AG09319 (cell line): ENCODE measurements around the gene BUD13.
A peak's percentile ranks its signal among the peaks of the same experiment; 100 is the strongest.

ENCODE experiments used
- DNase-seq: peaks from one replicate; pipeline ENCODE4 v3.0.0-alpha.2; 2010; ENCODE audit warnings: low read depth; ENCODE audit errors: extremely low read depth
- CTCF ChIP-seq: IDR thresholded peaks from 2 replicates; pipeline ENCODE4 v1.5.1; 2011; ENCODE audit warnings: low read depth, mild to moderate bottlenecking, inconsistent platforms, low read length, moderate library complexity

BUD13 gene

GRCh38 chr11:116792144-116792868 is 19.5 kb upstream of the BUD13 start:
- no peak for DNase-seq
- no peak for TF ChIP-seq CTCF

- no peak for TF ChIP-seq CTCF
- no peak for DNase-seq
These were observed 19.0 kb upstream of the BUD13 start, which contains the start of gene APOA5 for GRCh38 chr11:116791813-116792143. Gene APOA5, minus strand, starts transcription at chr11:116791879. Its CDS starts 19 bp downstream, at chr11:116791860.

GRCh38 chr11:116791002-116791812 is 18.4 kb upstream of the BUD13 start:
- TF ChIP-seq CTCF, result peak; percentile 93

GRCh38 chr11:116790167-116791001 is 17.6 kb upstream of the BUD13 start:
- TF ChIP-seq CTCF, result no peak

More at GRCh38 chr11:116791002-116791812, 18.4 kb upstream of the BUD13 start:
- peak; percentile 20 for DNase-seq

GRCh38 chr11:116788975-116789374 is 16.2 kb upstream of the BUD13 start:
- DNase-seq, result no peak
- TF ChIP-seq CTCF, result no peak

More at GRCh38 chr11:116790167-116791001, 17.6 kb upstream of the BUD13 start:
- DNase-seq, result no peak

- no peak for DNase-seq
- no peak for TF ChIP-seq CTCF
These were observed 15.7 kb upstream of the BUD13 start for GRCh38 chr11:116788534-116788933.
